ENCODE data around the gene MAP4K3.

- TF ChIP-seq CTCF (IDR thresholded peaks at IDR 0.05; ENCODE audit: low read depth, low read length) (no peak), POLR2A (IDR thresholded peaks at IDR 0.05; ENCODE audit: extremely low read depth, insufficient read length) (no peak), MAX (IDR thresholded peaks at IDR 0.05; ENCODE audit: low read depth, low read length) (no peak), MYC (IDR thresholded peaks at IDR 0.05; ENCODE audit: low read depth, low read length) (no peak)
Observed at GRCh38 chr2:39252888-39253518, 184.1 kb downstream of the MAP4K3 start.
